ENCODE measurements around the gene ULK2.

Gene ULK2

DNA sequence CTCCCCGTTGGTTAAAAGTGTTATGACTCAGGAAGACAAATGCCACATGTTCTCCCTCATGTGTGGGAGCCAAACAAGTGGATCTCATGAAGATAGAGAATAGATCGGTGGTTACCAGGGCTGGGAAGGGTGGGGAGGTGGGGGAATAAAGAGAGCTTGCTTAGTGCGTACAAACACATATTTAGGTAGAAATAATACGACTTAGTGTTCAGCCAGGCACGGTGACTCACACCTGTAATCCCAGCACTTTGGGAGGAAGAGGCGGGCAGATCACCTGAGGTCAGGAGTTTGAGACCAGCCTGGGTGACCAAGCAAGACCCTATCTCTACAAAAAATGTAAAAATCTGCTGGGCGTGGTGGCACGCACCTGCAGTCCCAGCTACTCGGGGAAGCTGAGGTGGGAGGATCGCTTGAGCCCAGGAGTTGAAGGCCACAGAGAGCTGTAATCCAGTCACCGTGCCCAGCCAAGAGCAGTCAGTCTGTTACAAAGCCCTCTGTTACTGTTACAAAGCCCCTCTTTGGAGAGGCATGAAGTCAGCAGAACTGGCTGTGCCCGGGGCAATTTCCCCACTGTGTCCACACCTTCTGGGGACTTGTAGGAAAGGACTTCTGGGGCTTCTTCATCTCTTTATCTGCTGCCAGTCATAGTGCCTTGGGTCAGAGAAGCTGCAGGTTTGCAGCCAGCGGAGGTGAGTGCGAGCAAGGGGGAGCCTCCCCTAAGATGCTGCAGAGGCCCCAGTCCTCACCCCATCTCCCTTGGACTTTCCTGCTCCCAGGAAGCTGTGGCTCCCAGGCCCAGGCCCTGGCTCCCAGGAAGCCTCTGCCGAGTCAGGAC, 115.3 kb downstream of the ULK2 start:
- TF ChIP-seq, protein P1, sequence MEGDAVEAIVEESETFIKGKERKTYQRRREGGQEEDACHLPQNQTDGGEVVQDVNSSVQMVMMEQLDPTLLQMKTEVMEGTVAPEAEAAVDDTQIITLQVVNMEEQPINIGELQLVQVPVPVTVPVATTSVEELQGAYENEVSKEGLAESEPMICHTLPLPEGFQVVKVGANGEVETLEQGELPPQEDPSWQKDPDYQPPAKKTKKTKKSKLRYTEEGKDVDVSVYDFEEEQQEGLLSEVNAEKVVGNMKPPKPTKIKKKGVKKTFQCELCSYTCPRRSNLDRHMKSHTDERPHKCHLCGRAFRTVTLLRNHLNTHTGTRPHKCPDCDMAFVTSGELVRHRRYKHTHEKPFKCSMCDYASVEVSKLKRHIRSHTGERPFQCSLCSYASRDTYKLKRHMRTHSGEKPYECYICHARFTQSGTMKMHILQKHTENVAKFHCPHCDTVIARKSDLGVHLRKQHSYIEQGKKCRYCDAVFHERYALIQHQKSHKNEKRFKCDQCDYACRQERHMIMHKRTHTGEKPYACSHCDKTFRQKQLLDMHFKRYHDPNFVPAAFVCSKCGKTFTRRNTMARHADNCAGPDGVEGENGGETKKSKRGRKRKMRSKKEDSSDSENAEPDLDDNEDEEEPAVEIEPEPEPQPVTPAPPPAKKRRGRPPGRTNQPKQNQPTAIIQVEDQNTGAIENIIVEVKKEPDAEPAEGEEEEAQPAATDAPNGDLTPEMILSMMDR (IDR thresholded peaks at IDR 0.05): no peak
- Histone ChIP-seq H3K27ac (peak overlapping the region; percentile 89 to 92), H3K4me3 (no peak overlapping the region)
- no peak for DNase-seq (ENCODE audit: low spot score)

DNA sequence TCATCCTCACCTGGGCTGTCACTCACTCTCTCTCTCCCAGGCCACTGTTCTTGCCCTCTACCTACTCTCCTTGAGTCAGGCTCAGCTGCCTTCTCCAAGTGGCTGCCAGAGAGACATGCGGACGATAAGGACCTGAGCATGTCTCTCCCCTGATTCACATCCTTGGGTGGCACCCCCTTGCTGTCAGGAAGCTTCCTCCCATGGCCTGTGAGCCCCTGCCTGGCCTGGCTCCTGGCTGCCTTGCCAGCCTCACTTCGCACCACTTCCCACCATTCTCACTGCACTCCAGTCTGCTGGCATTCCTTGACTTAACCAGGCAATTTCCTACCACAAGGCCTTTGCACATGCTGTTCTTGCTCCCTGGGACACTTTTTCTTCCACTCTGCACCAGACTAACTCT, 116.9 kb downstream of the ULK2 start:
- TF ChIP-seq, protein P1 (IDR thresholded peaks at IDR 0.05): no peak
- H3K4me3 ChIP-seq: no peak overlapping the region
- no peak for DNase-seq (ENCODE audit: low spot score)
- H3K27ac ChIP-seq: no peak overlapping the region

DNA sequence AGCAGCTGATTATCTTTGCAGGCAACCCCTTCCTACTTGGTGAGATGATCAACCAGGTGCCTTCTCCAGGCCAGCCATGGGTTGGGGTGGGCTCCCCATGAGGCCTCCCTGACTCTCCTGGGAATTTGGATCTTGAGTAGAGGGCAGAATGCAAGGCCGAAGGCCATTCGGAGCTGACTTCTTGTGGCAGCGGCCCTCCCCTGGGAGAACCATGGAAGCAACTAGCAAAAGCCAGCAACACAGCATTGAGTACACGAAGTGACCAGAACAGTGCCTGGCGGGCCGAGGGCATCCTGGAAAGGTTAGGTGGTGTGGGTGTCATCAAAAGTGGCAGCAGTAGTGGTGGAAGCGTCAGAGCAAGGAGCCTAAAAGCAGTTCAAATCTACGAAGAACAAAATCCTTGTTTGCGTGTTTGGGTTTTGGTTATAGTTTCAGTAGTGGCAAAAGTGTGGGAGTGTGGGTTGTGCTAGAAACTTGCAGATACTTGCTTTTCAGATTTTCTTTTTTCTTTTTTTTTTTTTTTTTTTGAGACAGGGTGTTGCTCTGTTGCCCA, 117.6 kb downstream of the ULK2 start:
- no peak overlapping the region for H3K27ac ChIP-seq
- H3K4me3 ChIP-seq: no peak overlapping the region
- DNase-seq (ENCODE audit: low spot score): no peak
- TF ChIP-seq, protein P1 (IDR thresholded peaks at IDR 0.05): no peak

DNA sequence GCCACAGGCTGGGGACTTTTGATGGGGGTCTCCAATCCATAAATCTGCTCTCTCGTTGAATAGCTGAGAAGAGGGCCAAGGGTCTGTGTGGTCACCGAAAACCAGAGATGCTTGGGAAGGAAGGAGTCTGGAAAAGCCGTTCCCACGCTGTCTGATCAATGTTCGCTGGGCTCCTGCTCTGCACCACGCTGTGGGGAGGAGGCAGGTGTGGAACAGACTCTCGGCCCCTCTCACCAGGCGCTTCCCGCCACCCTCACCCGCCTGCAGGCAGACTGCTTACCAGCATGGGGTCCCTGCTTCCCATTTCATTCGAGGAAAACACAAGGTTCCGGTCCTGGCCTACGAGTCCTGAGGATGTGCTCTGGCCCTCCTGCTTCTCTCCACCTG, 118.9 kb downstream of the ULK2 start:
- TF ChIP-seq, protein P1 (IDR thresholded peaks at IDR 0.05): no peak
- H3K4me3 ChIP-seq: no peak overlapping the region
- H3K27ac ChIP-seq: no peak overlapping the region
- DNase-seq (ENCODE audit: low spot score): no peak

GRCh38 chr17:19747829-19748806, 119.6 kb downstream of the ULK2 start, which contains the start of gene ALDH3A1:
Gene ALDH3A1 (minus strand): TSS chr17:19748298. CDS start chr17:19745129, 3,169 bp downstream.
- no peak for DNase-seq (ENCODE audit: low spot score)

GRCh38 chr17:19747159-19747719, 120.5 kb downstream of the ULK2 start:
- DNase-seq (ENCODE audit: low spot score): no peak
- no peak overlapping the region for H3K27ac ChIP-seq
- no peak overlapping the region for H3K4me3 ChIP-seq
- TF ChIP-seq, protein P1 (IDR thresholded peaks at IDR 0.05): no peak

More at GRCh38 chr17:19747829-19748806, 119.6 kb downstream of the ULK2 start, which contains the start of gene ALDH3A1:
- H3K4me3 ChIP-seq: no peak within 1 kb of the TSS
- no peak within 1 kb of the TSS for H3K27ac ChIP-seq
- TF ChIP-seq, protein P1 (IDR thresholded peaks at IDR 0.05): no peak

All from coronary artery (tissue), 2 donors.